SH-SY5Y (cell line): ENCODE data around the gene PTPRM.

Experiments used
- GATA2 ChIP-seq: IDR thresholded peaks from 2 replicates; pipeline ENCODE4 v1.6.1; 2011; ENCODE audit warnings: mild to moderate bottlenecking, low read depth, low read length
- GATA3 ChIP-seq: IDR thresholded peaks from 2 replicates; pipeline ENCODE4 v1.6.1; 2011; ENCODE audit warnings: low read depth, mild to moderate bottlenecking, low read length, moderate library complexity

DNA sequence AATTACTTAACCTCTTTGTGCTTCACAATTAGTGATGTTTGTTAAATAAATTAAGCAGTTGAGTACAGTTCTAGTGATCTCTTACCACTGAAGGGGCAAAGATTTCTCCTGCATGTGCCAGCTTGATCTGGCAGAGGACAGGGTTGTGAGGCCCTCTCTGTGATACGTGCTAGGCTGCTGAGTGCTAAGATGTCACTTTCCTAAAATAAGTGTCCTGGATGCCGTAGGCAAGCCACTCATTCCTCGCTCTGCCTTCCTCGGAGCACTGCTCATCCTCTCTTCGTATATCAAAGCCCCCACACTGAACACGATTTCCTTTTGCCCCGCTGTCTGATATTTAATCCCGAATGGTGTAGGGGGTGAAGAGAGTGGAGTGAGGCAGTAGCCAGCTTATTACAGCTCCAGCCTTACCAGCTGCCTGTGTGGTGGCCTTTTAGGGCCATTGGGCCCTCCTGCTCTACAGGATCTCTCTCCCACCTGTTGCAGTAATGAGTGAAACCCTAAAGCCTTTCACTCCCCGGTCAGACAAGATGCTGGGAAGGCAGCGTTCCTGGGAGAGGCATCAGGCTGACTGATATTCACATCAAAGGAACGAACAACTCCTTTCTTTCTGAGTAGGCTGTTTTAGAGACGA is 40.5 kb downstream of the PTPRM start:
- TF ChIP-seq GATA3, result no peak
- TF ChIP-seq GATA2, result no peak
